OCI-LY3 (cell line): Measurements from ENCODE around the gene CHST15.

Experiments used
- H2AFZ ChIP-seq: fragments of 200-600, 300-600 bp; shearing (Covaris generic); 2 replicates; pipeline ENCODE4 v1.6.0; 2014; ENCODE audit warnings: antibody characterized with exemption, low read depth, low read length
- H3K27ac ChIP-seq: fragments of 200-600, 300-600 bp; sonication (generic); 2 replicates; pipeline ENCODE4 v1.5.1; 2014; ENCODE audit warnings: mild to moderate bottlenecking, low read length, moderate library complexity, mixed read lengths
- H3K27me3 ChIP-seq: fragments of 200-600, 300-600 bp; sonication (generic); 2 replicates; pipeline ENCODE4 v1.6.1; 2014; ENCODE audit warnings: low read depth, low read length, mixed read lengths
- H3K36me3 ChIP-seq: fragments of 200-600, 300-600 bp; sonication (generic); replicated peaks from 2 replicates; pipeline ENCODE3; 2014; ENCODE audit warnings: low read depth, low read length, mixed read lengths
- H3K4me1 ChIP-seq: fragments of 300-600, 200-600 bp; sonication (generic); 2 replicates; pipeline ENCODE4 v1.6.1; 2014; ENCODE audit warnings: low read length, mixed read lengths
- H3K4me2 ChIP-seq: fragments of 200-600, 300-600 bp; sonication (generic); 2 replicates; pipeline ENCODE4 v1.6.1; 2014; ENCODE audit warnings: low read length, mixed read lengths
- H3K4me3 ChIP-seq: fragments of 300-600, 200-600 bp; sonication (generic); 2 replicates; pipeline ENCODE4 v1.5.1; 2014; ENCODE audit warnings: antibody characterized with exemption, mild to moderate bottlenecking, low read length, moderate library complexity
- H3K79me2 ChIP-seq: fragments of 300-600, 200-600 bp; shearing (Covaris generic); 2 replicates; pipeline ENCODE4 v1.6.1; 2014; ENCODE audit warnings: mild to moderate bottlenecking, low read length, mixed read lengths
- H3K9ac ChIP-seq: fragments of 300-600, 200-600 bp; shearing (Covaris generic); 2 replicates; pipeline ENCODE4 v1.6.0; 2014; ENCODE audit warnings: mild to moderate bottlenecking, low read length, moderate library complexity
- H3K9me3 ChIP-seq: fragments of 200-600, 300-600 bp; shearing (Covaris generic); 2 replicates; pipeline ENCODE4 v1.6.1; 2014; ENCODE audit warnings: low read length, mixed read lengths; ENCODE audit not compliant: insufficient read depth
- H4K20me1 ChIP-seq: fragments of 200-600, 300-600 bp; sonication (generic); 2 replicates; pipeline ENCODE4 v1.6.1; 2016; ENCODE audit warnings: low read length, mixed read lengths; ENCODE audit not compliant: insufficient read depth
- CTCF ChIP-seq: fragments of 200-600, 300-600 bp; sonication (generic); IDR thresholded peaks from 2 replicates; pipeline ENCODE4 v1.5.1; 2014; ENCODE audit warnings: antibody characterized with exemption, low read length, low read depth
- EZH2phosphoT487 ChIP-seq: fragments of 200-600 bp; shearing (Covaris generic); IDR thresholded peaks from 2 replicates; pipeline ENCODE4 v1.6.1; 2018; ENCODE audit warnings: antibody characterized with exemption, mixed run types, low read depth

Gene CHST15

GRCh38 chr10:124006526-124006925 is 86.9 kb downstream of the CHST15 start:
- Histone ChIP-seq H4K20me1 (no peaks in the 10 kb centered on the region), H3K27me3 (no peaks in the 10 kb centered on the region), H3K4me1 (no peaks in the 10 kb centered on the region), H3K9me3 (no peaks in the 10 kb centered on the region), H3K9ac (no peak overlapping the region), H3K79me2 (no peaks in the 10 kb centered on the region), H3K4me2 (no peak overlapping the region), H3K36me3 (no peaks in the 10 kb centered on the region), H3K27ac (no peak overlapping the region), H3K4me3 (no peak overlapping the region), H2AFZ (no peak overlapping the region)
- no peak for TF ChIP-seq EZH2phosphoT487
- TF ChIP-seq CTCF: no peak

- Histone ChIP-seq H3K36me3 (no peaks in the 10 kb centered on the region), H3K27me3 (no peaks in the 10 kb centered on the region), H3K79me2 (no peaks in the 10 kb centered on the region), H3K4me1 (no peaks in the 10 kb centered on the region), H2AFZ (no peak overlapping the region), H3K9ac (no peak overlapping the region), H4K20me1 (no peaks in the 10 kb centered on the region), H3K27ac (no peak overlapping the region), H3K4me2 (no peak overlapping the region), H3K4me3 (no peak overlapping the region), H3K9me3 (no peaks in the 10 kb centered on the region)
- TF ChIP-seq EZH2phosphoT487: no peak
- no peak for TF ChIP-seq CTCF
Observed at GRCh38 chr10:124005991-124006392, 87.4 kb downstream of the CHST15 start.

- no peaks in the 10 kb centered on the region for H3K27me3 ChIP-seq
- no peaks in the 10 kb centered on the region for H3K79me2 ChIP-seq
- no peak overlapping the region for H3K4me2 ChIP-seq
- no peak overlapping the region for H2AFZ ChIP-seq
- no peak overlapping the region for H3K9ac ChIP-seq
- no peak overlapping the region for H3K4me3 ChIP-seq
- H3K36me3 ChIP-seq: no peaks in the 10 kb centered on the region
- no peaks in the 10 kb centered on the region for H4K20me1 ChIP-seq
- H3K9me3 ChIP-seq: no peaks in the 10 kb centered on the region
- TF ChIP-seq CTCF: no peak
- no peak for TF ChIP-seq EZH2phosphoT487
- no peaks in the 10 kb centered on the region for H3K4me1 ChIP-seq
- no peak overlapping the region for H3K27ac ChIP-seq
Observed at GRCh38 chr10:124005091-124005490, 88.3 kb downstream of the CHST15 start.

GRCh38 chr10:124004663-124005004 is 88.8 kb downstream of the CHST15 start:
- no peak for TF ChIP-seq CTCF
- no peak for TF ChIP-seq EZH2phosphoT487
- Histone ChIP-seq H3K36me3 (no peaks in the 10 kb centered on the region), H3K27ac (no peak overlapping the region), H3K9me3 (no peaks in the 10 kb centered on the region), H3K4me3 (no peak overlapping the region), H3K9ac (no peak overlapping the region), H2AFZ (no peak overlapping the region), H4K20me1 (no peaks in the 10 kb centered on the region), H3K4me2 (no peak overlapping the region), H3K27me3 (no peaks in the 10 kb centered on the region), H3K4me1 (no peaks in the 10 kb centered on the region), H3K79me2 (no peaks in the 10 kb centered on the region)
